Transverse colon (tissue), 4 donors: ENCODE data around the gene WSCD2. TPM values are rescaled to one million over a fixed set of nuclear protein-coding genes. Genes with fewer than 3 reads are reported as not detected.

Source experiments
- DNase-seq: peaks from one replicate; pipeline ENCODE4 v3.0.0-alpha.2; 2019
- H3K27ac ChIP-seq, 4 donors: fragments of 200-600 bp; sonication (generic); 2 replicates each; pipeline ENCODE4 v1.5.1; 2016 to 2018; ENCODE audit warnings: inconsistent platforms in 4 of 4
- H3K27me3 ChIP-seq: fragments of 200-600 bp; sonication (generic); 2 replicates; pipeline ENCODE4 v1.5.1; 2017; ENCODE audit warnings: inconsistent platforms
- H3K36me3 ChIP-seq, 4 donors: fragments of 200-600 bp; sonication (generic); 2 replicates each; pipeline ENCODE4 v1.5.1; 2017 to 2019; ENCODE audit warnings: inconsistent platforms in 4 of 4
- H3K4me1 ChIP-seq, 4 donors: fragments of 200-600 bp; sonication (generic); 2 replicates each; pipeline ENCODE4 v1.5.1; 2017 to 2020; ENCODE audit warnings: inconsistent platforms in 4 of 4
- H3K4me3 ChIP-seq, 4 donors: fragments of 200-600 bp; sonication (generic); 1 replicate in 1 of 4; 2 replicates in 3 of 4; pipeline versions ENCODE4 v1.5.1 to v1.6.1; 2017 to 2019; ENCODE audit warnings: inconsistent platforms in 4 of 4
- H3K9me3 ChIP-seq, 2 donors: fragments of 200-600 bp; sonication (generic); 2 replicates each; pipeline ENCODE4 v1.5.1; 2017 to 2019; ENCODE audit warnings: inconsistent platforms in 2 of 2
- CTCF ChIP-seq, 5 experiments: fragments of 200-600 bp in 3 of 5; fragments of 450-650 bp in 2 of 5; sonication (generic) in 3 of 5; IDR thresholded peaks; 1 replicate in 2 of 5; 2 replicates in 3 of 5; pipeline ENCODE4 v1.5.1; 2016 to 2017; ENCODE audit warnings: antibody characterized with exemption in 5 of 5, inconsistent platforms in 3 of 5, mild to moderate bottlenecking in 2 of 5, moderate library complexity in 1 of 5
- EP300 ChIP-seq: sonication (generic); formaldehyde crosslinking; IDR thresholded peaks from one replicate; pipeline ENCODE4 v1.6.1; 2017; ENCODE audit warnings: antibody characterized with exemption, low read depth
- POLR2A ChIP-seq: fragments of 450-650 bp; IDR thresholded peaks from one replicate; pipeline ENCODE4 v1.6.1; 2016; ENCODE audit warnings: antibody characterized with exemption, mild to moderate bottlenecking, moderate library complexity
- POLR2AphosphoS5 ChIP-seq, 3 donors: sonication (generic); formaldehyde crosslinking; IDR thresholded peaks; one replicate each; pipeline ENCODE4 v1.6.1; 2016; ENCODE audit warnings: antibody characterized with exemption in 3 of 3
- WGBS, 2 donors: methylation state at CpG; one replicate each; pipeline ENCODE4 v1.1.5; 2018; ENCODE audit warnings: low coverage in 1 of 2; 5-methylcytosine and 5-hydroxymethylcytosine counted together
- in situ Hi-C, 4 donors: fragments of 200-750 bp; cut with MboI; loops; one replicate each; pipeline versions ENCODE4 v1.15.0 to v1.15.1; 2017; ENCODE audit warnings: low sequenced_read_pairs in 3 of 4, low pct_ligation_motif_present in 1 of 4, low pct_unique_long_range_greater_than_20kb in 1 of 4
- intact Hi-C: fragments of 100-400 bp; cut with DNase I; formaldehyde crosslinking; loops from one replicate; pipeline ENCODE4 v1.15.1; 2023; ENCODE audit warnings: low total_unique reads
- total RNA-seq, 4 donors: library from RNA; depleted of rRNA; stranded (reverse); fragments of >200 nt; gene quantifications; one replicate each; pipeline ENCODE4 v1.1.0, GENCODE V29; 2016

Gene WSCD2
- total RNA-seq, 4 donors from 2014 or later: 0.16 to 46.6 (median 1.1) TPM; not detected in 1

- intact Hi-C loops: no loop called here
- Histone ChIP-seq H3K27ac (no peak overlapping the region), H3K36me3 (no peaks in the 10 kb centered on the region), H3K9me3 (no peaks in the 10 kb centered on the region), H3K4me1 (no peaks in the 10 kb centered on the region), H3K27me3 (no peaks in the 10 kb centered on the region), H3K4me3 (no peak overlapping the region)
- in situ Hi-C loops: no loop called here
- WGBS, 2 donors: 73% methylated on average over 4 of the region's 4 CpGs; no CpG with 5 or more reads in 1 of the 2 donors
- no peak for DNase-seq
- TF ChIP-seq CTCF (IDR thresholded peaks at IDR 0.05) (no peak), POLR2AphosphoS5 (IDR thresholded peaks at IDR 0.05) (no peak), EP300 (no peak), POLR2A (no peak)
Observed at GRCh38 chr12:108152170-108152538, 23.1 kb downstream of the WSCD2 start.

- H3K4me3 ChIP-seq: no peak overlapping the region
- no peak overlapping the region for H3K27ac ChIP-seq
- no peaks in the 10 kb centered on the region for H3K36me3 ChIP-seq
- no peak for DNase-seq
- 33 to 60% methylated on average over 3 to 5 of the region's 5 CpGs for WGBS, 2 donors
- TF ChIP-seq POLR2A (no peak), POLR2AphosphoS5 (IDR thresholded peaks at IDR 0.05) (no peak), CTCF (IDR thresholded peaks at IDR 0.05) (no peak), EP300 (no peak)
- H3K4me1 ChIP-seq: no peaks in the 10 kb centered on the region
- no peaks in the 10 kb centered on the region for H3K27me3 ChIP-seq
- in situ Hi-C loops: no loop called here
- no peaks in the 10 kb centered on the region for H3K9me3 ChIP-seq
- intact Hi-C loops: no loop called here
Observed at GRCh38 chr12:108156717-108157116, 27.6 kb downstream of the WSCD2 start.

GRCh38 chr12:108157870-108158459, 28.9 kb downstream of the WSCD2 start:
- intact Hi-C loops (no loop called here), in situ Hi-C loops (no loop called here)
- no peaks in the 10 kb centered on the region for H3K27me3 ChIP-seq
- no peak for DNase-seq
- H3K36me3 ChIP-seq: no peaks in the 10 kb centered on the region
- 50% methylated on average over 8 of the region's 8 CpGs; no CpG with 5 or more reads in 1 of the 2 donors for WGBS, 2 donors
- no peaks in the 10 kb centered on the region for H3K4me1 ChIP-seq
- no peaks in the 10 kb centered on the region for H3K9me3 ChIP-seq
- no peak overlapping the region for H3K4me3 ChIP-seq
- no peak overlapping the region for H3K27ac ChIP-seq
- TF ChIP-seq POLR2AphosphoS5 (IDR thresholded peaks at IDR 0.05) (no peak), POLR2A (no peak), CTCF (IDR thresholded peaks at IDR 0.05) (no peak), EP300 (no peak)

GRCh38 chr12:108162207-108162606, 33.1 kb downstream of the WSCD2 start:
- DNase-seq: no peak
- in situ Hi-C loops (no loop called here), intact Hi-C loops (no loop called here)
- H3K4me3 ChIP-seq: no peak overlapping the region
- no peaks in the 10 kb centered on the region for H3K9me3 ChIP-seq
- no peaks in the 10 kb centered on the region for H3K36me3 ChIP-seq
- no peaks in the 10 kb centered on the region for H3K27me3 ChIP-seq
- no peak overlapping the region for H3K27ac ChIP-seq
- no peaks in the 10 kb centered on the region for H3K4me1 ChIP-seq
- TF ChIP-seq EP300 (no peak), POLR2A (no peak), CTCF (IDR thresholded peaks at IDR 0.05) (no peak), POLR2AphosphoS5 (IDR thresholded peaks at IDR 0.05) (no peak)
- 51% methylated on average over 4 of the region's 4 CpGs; no CpG with 5 or more reads in 1 of the 2 donors for WGBS, 2 donors
